ENCODE measurements around the gene PPIA.

The PPIA gene

DNA sequence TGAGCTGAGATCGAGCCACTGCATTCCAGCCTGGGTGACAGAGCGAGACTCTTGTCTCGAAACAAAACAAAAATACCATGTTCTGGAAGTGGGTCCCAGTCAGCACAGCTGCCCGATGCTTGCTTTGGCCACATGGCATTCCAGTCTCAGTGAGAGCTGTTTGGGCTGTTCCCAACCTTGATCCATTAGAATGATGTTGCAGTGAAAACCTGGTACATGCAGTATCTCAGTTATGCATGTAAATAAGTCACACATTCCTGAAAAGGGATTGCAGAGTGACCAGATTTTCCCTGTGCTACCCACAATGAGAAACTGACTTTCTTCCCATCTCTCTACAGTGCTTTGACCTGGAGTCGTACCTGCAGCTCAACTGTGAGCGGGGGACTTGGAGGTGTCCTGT, 32.4 kb upstream of the PPIA start:
- H3K27ac ChIP-seq, result no peak overlapping the region
- no peak overlapping the region for H3K4me3 ChIP-seq
- H3K9ac ChIP-seq, result no peak overlapping the region
- H3K36me3 ChIP-seq, result peaks cover 98% of the 10 kb centered on the region
- H3K9me3 ChIP-seq, result no peaks in the 10 kb centered on the region
- H3K27me3 ChIP-seq, result no peaks in the 10 kb centered on the region
- H3K4me1 ChIP-seq, result peaks cover 18% of the 10 kb centered on the region
- no peak for TF ChIP-seq Cebpa-rat (IDR thresholded peaks at IDR 0.05)
- H3K4me2 ChIP-seq, result no peak overlapping the region
- H4K20me1 ChIP-seq, result 0 out of 2 replicates have a peak, but pooled peaks cover 9% of the 10 kb centered on the region

DNA sequence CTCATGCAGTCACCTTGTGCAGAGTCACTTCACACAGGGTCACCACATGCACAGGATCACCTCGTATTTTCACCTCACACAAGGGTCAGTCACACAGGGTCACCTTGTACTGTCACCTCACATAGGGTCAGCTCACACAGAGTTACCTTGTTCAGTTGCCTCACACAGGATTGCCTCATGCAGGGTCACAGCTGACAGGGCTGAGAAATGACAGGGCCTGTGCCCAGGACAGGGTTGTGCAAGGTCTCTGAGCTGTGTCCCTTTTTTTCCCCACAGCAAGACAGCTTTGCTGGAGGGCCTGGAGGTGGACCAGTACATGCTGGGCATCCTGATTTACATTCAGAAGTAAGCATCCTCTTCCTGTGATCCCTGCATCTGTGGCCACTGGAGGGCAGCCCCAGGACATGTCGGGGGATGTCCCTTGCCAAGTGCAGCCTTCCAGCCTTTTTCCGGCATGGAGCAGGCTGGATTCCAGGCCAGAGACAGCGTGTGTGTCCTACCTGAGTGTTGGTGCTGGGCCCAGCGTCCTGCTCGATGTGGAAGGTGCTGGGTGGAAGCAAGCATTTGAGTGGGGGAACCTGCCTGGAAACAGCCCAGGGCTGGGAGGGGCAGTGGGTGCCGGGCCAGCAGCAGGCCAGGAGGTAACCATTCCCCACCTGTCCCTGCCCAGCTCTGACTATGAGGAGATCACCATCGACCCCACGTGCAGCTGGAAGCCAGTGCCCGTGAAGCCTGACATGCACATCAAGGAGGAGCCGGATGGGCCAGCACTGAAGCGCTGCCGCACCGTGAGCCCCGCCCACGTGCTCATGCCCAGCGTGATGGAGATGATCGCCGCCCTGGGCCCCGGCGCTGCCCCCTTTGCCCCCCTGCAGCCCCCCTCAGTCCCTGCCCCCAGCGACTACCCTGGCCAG, 31.6 kb upstream of the PPIA start:
- H3K36me3 ChIP-seq, result peaks cover 98% of the 10 kb centered on the region

DNA sequence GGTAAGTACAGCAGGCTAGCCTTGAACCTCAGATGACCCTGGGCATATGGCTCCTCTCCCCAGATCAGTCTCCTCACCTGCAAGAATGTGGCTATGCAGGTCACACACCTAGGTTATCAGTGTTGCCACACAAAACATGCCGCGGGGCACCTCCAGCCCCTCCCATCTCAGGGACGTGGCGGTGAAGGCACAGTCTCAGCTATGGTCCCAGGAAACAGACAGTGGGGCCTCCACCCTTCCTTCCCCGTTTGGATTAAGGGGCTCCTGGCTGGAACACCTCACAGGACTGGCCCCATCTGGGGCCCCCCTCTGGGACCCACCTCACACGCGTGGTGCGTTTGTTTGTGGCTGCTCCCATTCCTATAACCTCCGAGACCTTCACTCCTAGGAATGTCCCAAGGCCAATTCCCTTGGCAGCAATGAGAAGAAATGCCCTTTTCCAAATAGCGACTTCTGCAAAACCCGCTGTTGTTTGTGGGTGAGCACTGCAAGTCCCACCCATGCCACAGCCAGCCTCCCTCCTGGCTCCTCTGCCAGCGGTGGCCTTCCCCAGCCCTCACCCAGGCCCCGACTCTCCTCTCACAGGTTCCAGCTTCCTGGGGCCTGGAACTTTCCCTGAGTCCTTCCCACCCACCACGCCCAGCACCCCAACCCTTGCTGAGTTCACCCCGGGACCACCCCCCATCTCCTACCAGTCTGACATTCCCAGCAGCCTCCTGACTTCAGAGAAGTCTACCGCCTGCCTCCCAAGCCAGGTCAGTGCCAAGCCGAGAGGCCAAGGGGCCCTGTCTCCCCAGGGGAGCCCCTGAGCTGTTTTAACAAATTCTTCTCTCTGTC, 30.7 kb upstream of the PPIA start:
- Histone ChIP-seq H3K9ac (no peak overlapping the region), H3K27me3 (no peaks in the 10 kb centered on the region), H3K36me3 (peaks cover 92% of the 10 kb centered on the region)

More for the DNA sequence above, 31.6 kb upstream of the PPIA start:
- peaks cover 26% of the 10 kb centered on the region for H3K4me1 ChIP-seq
- no peak for TF ChIP-seq Cebpa-rat (IDR thresholded peaks at IDR 0.05)
- no peak overlapping the region for H3K27ac ChIP-seq
- H3K27me3 ChIP-seq, result no peaks in the 10 kb centered on the region
- H3K4me2 ChIP-seq, result no peak overlapping the region
- H3K9me3 ChIP-seq, result no peaks in the 10 kb centered on the region
- H4K20me1 ChIP-seq, result 0 out of 2 replicates have a peak, but pooled peaks cover 9% of the 10 kb centered on the region
- H3K4me3 ChIP-seq, result no peak overlapping the region
- no peak overlapping the region for H3K9ac ChIP-seq

DNA sequence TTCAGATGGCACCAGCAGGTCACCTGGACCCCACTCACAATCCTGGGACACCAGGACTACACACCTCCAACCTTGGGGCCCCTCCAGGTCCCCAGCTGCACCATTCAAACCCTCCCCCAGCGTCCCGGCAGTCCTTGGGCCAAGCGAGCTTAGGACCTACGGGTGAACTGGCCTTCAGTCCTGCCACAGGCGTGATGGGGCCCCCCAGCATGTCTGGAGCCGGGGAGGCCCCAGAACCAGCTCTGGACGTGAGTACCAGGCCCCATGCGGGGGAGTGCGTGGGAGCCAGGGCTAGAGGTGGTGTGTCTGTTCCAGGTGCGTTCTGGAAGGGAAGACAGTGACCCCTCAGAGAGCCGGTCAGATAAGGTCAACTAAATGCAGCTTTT, 30.1 kb upstream of the PPIA start:
- 0 out of 2 replicates have a peak, but pooled peaks cover 9% of the 10 kb centered on the region for H4K20me1 ChIP-seq
- no peak for TF ChIP-seq Cebpa-rat (IDR thresholded peaks at IDR 0.05)
- H3K9ac ChIP-seq, result no peak overlapping the region
- peaks cover 30% of the 10 kb centered on the region for H3K4me1 ChIP-seq
- peaks cover 86% of the 10 kb centered on the region for H3K36me3 ChIP-seq
- no peak overlapping the region for H3K4me3 ChIP-seq
- no peak overlapping the region for H3K4me2 ChIP-seq
- no peak overlapping the region for H3K27ac ChIP-seq
- H3K27me3 ChIP-seq, result no peaks in the 10 kb centered on the region
- no peaks in the 10 kb centered on the region for H3K9me3 ChIP-seq

More for the DNA sequence above, 30.7 kb upstream of the PPIA start:
- H3K4me2 ChIP-seq, result no peak overlapping the region
- H3K4me1 ChIP-seq, result peaks cover 29% of the 10 kb centered on the region
- TF ChIP-seq Cebpa-rat (IDR thresholded peaks at IDR 0.05), result no peak
- 0 out of 2 replicates have a peak, but pooled peaks cover 9% of the 10 kb centered on the region for H4K20me1 ChIP-seq
- no peak overlapping the region for H3K4me3 ChIP-seq
- no peaks in the 10 kb centered on the region for H3K9me3 ChIP-seq
- no peak overlapping the region for H3K27ac ChIP-seq

DNA sequence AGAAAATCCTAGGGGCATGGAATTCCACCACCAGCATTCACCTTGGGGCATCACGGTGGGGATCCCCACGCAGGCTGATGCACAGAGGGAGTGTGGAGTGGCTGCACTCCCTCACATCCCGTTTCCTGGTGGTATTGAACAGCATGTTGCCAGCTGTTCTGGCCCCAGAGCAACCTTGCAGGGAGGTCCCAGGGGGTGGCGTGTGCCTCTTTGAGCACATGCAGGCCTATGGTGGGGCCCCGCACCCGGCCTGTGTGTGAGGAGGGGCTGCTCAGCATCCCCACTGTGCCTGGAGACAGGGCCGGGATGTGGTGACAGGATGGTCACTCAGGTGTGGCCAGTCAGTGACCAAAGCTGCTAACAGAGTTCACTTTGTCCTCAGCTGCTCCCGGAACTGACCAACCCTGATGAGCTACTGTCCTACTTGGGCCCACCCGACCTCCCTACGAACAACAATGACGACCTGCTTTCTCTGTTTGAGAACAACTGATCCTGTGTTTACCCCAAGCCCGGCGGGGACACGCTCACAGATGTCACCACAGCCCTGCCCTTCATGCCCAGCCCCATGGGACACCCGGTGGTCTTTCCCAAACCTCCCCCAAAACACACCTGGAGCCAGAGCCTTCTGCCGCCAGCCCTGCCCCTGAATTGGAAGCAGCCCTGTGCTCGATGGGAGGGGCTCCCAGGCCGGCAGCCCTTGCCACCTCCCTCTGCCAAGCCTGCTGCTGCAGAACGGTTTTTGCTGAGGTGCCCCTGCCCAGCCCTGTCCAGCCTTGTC, 29.2 kb upstream of the PPIA start:
- peaks cover 35% of the 10 kb centered on the region for H3K4me1 ChIP-seq
- H3K27me3 ChIP-seq, result no peaks in the 10 kb centered on the region
- peaks cover 78% of the 10 kb centered on the region for H3K36me3 ChIP-seq
- 0 out of 2 replicates have a peak, but pooled peaks cover 9% of the 10 kb centered on the region for H4K20me1 ChIP-seq
- H3K9me3 ChIP-seq, result no peaks in the 10 kb centered on the region
- H3K9ac ChIP-seq, result no peak overlapping the region
- H3K27ac ChIP-seq, result 0 out of 2 replicates have a peak overlapping the region, but pooled peaks have one; percentile 18
- H3K4me3 ChIP-seq, result no peak overlapping the region
- no peak overlapping the region for H3K4me2 ChIP-seq
- TF ChIP-seq Cebpa-rat (IDR thresholded peaks at IDR 0.05), result no peak

DNA sequence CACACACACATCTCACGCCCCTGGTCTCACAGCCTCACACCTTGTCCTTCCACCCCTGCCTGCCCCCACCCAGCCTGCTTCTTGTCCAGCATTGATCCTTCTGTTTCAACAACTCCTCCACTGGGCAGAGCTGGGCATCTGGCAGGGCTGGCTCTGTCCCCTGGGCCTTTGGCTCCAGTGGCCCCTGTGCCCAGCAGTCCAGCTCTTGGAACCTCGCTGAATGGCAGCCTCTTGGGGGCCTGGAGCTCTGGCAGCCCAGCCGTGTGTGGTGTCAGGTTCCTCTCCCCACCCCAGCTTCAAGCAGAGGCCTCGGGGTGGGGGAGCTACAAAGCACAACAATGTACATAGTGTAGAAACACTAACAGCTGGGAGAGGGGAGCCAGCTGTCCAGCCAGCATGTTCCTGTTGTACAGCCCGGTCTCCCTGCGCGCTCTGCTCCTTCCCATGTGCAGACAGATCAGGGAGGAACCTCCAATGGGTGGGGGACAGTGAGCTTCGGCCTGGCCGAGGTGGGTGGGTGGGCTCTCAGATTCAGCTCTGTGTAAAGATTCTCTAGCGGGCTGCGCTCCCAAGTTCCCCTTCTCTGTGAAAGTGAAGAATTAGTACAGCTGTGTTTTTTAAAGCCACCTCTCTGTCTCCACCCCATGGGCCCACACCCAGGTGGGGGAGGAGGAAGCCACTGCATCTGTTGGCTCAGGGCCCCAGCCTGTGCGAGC, 28.4 kb upstream of the PPIA start:
- Histone ChIP-seq H3K4me2 (no peak overlapping the region), H3K4me3 (no peak overlapping the region), H3K9ac (no peak overlapping the region), H3K4me1 (peaks cover 35% of the 10 kb centered on the region), H3K27ac (0 out of 2 replicates have a peak overlapping the region, but pooled peaks have one; percentile 26), H3K27me3 (no peaks in the 10 kb centered on the region), H3K36me3 (peaks cover 70% of the 10 kb centered on the region), H3K9me3 (no peaks in the 10 kb centered on the region), H4K20me1 (0 out of 2 replicates have a peak, but pooled peaks cover 9% of the 10 kb centered on the region)
- no peak for TF ChIP-seq Cebpa-rat (IDR thresholded peaks at IDR 0.05)

DNA sequence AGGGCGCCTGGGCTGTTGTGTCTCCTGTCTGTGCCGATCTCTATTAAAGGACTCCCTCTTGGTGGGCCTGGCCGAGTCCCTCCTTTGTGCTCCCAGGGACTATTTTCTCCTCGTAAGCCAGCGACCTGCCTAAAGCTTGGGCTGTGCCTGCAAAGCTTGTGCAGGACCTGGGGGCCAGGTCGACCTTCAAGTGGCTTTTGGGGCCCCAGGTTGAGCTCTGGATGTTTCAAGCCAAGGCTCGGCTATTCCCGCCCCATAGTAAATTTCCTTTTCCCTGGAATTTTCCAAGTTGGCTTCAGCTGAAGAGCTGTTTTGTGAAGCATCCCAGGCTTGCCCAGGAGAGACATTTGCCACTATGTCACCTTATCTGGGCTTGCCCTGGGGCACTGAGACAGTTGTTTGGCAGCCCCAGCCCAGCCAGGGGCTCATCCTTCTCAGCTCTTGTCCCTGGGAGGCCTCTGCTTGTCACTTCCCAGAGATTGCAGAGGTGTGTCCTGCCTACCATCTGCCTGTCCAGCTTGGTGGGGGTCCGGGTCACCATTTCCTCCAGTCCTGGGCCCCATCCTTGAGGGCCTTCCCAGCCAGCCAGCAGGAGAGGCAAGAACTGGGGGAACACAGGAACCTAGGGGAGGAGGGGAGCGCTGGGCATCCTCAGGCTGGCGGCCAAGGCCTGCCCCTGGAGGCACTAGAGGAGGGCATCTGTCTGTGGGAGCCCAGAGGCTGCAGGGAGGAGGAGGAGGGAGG, 27.7 kb upstream of the PPIA start:
- 0 out of 2 replicates have a peak overlapping the region, but pooled peaks have one; percentile 26 for H3K27ac ChIP-seq
- H3K9ac ChIP-seq, result 0 out of 2 replicates have a peak overlapping the region, but pooled peaks have one; percentile 10
- peaks cover 63% of the 10 kb centered on the region for H3K36me3 ChIP-seq
- no peaks in the 10 kb centered on the region for H3K27me3 ChIP-seq
- H3K4me2 ChIP-seq, result no peak overlapping the region
- H3K4me3 ChIP-seq, result no peak overlapping the region
- 0 out of 2 replicates have a peak, but pooled peaks cover 9% of the 10 kb centered on the region for H4K20me1 ChIP-seq
- no peak for TF ChIP-seq Cebpa-rat (IDR thresholded peaks at IDR 0.05)
- no peaks in the 10 kb centered on the region for H3K9me3 ChIP-seq
- peaks cover 35% of the 10 kb centered on the region for H3K4me1 ChIP-seq

DNA sequence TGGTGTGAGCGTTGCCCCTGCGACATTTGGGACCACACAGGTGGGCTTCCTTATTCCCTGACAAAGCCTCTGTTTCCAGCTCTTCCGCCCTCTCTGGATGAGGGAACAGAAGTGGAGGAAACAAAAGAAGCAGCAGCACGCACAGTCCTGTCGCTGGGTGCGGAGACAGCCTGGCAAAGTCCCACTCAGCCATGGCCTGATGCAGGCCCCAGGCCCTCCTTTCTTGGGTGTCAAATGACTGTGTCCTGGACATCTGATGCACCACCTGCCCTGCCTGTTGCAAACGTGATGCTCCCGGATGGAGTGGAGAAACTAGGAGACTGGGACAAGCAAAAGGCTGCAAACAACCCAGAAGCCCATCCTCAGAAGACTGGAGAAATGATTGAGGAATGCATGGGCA, 27.1 kb upstream of the PPIA start:
- Histone ChIP-seq H3K9me3 (no peaks in the 10 kb centered on the region), H3K27me3 (no peaks in the 10 kb centered on the region), H3K9ac (no peak overlapping the region), H3K4me1 (peaks cover 35% of the 10 kb centered on the region), H3K36me3 (peaks cover 57% of the 10 kb centered on the region), H3K4me2 (no peak overlapping the region), H4K20me1 (0 out of 2 replicates have a peak, but pooled peaks cover 9% of the 10 kb centered on the region), H3K27ac (no peak overlapping the region), H3K4me3 (no peak overlapping the region)
- no peak for TF ChIP-seq Cebpa-rat (IDR thresholded peaks at IDR 0.05)

Measured in BLaER1 (cell line).